LHCN-M2 (cell line): ENCODE results near the gene MATN3. TPM values are rescaled to one million over a fixed set of nuclear protein-coding genes. Genes with fewer than 3 reads are reported as not detected.

ENCODE experiments used
- DNase-seq: peaks from one replicate; pipeline ENCODE4 v3.0.0-alpha.2; 2012; ENCODE audit warnings: low read depth
- total RNA-seq: library from RNA; depleted of rRNA; stranded (reverse); fragments of >200 nt; gene quantifications from 2 replicates; pipeline ENCODE4 v1.2.3, GENCODE V29; 2014

The MATN3 gene
- total RNA-seq, 1 experiment from 2014 or later, result 6.9 TPM

GRCh38 chr2:20001361-20001863 is 11.1 kb downstream of the MATN3 start:
- DNase-seq, result no peak

GRCh38 chr2:19993731-19994130 is 18.7 kb downstream of the MATN3 start:
- DNase-seq, result peak; percentile 15

- no peak for DNase-seq
Measured at GRCh38 chr2:19991895-19992294, 20.6 kb downstream of the MATN3 start.

- DNase-seq, result no peak
Measured at GRCh38 chr2:19990416-19990728, 22.1 kb downstream of the MATN3 start.

- DNase-seq, result peak; percentile 86
Measured at GRCh38 chr2:19989667-19990415, 22.6 kb downstream of the MATN3 start, which contains the start of gene WDR35. Gene WDR35, minus strand, starts transcription at chr2:19990105. Its CDS starts 90 bp downstream, at chr2:19990015.

GRCh38 chr2:19989342-19989666 is 23.2 kb downstream of the MATN3 start:
- no peak for DNase-seq

- no peak for DNase-seq
Measured at GRCh38 chr2:19988600-19988999, 23.9 kb downstream of the MATN3 start.

GRCh38 chr2:19987936-19988335 is 24.5 kb downstream of the MATN3 start:
- DNase-seq, result no peak

GRCh38 chr2:19982268-19982667 is 30.2 kb downstream of the MATN3 start:
- peak; percentile 6 for DNase-seq

GRCh38 chr2:19979932-19980331 is 32.5 kb downstream of the MATN3 start:
- DNase-seq, result no peak

- no peak for DNase-seq
Measured at GRCh38 chr2:19973466-19973865, 39.0 kb downstream of the MATN3 start.

- DNase-seq, result no peak
Measured at GRCh38 chr2:19971691-19972090, 40.8 kb downstream of the MATN3 start.

- no peak for DNase-seq
Measured at GRCh38 chr2:19963386-19963785, 49.1 kb downstream of the MATN3 start.

GRCh38 chr2:19955544-19956422 is 56.7 kb downstream of the MATN3 start:
- peak; percentile 71 for DNase-seq

- peak; percentile 42 for DNase-seq
Measured at GRCh38 chr2:19949071-19949470, 63.4 kb downstream of the MATN3 start.

- DNase-seq, result no peak
Measured at GRCh38 chr2:19947184-19947940, 65.1 kb downstream of the MATN3 start.

GRCh38 chr2:19944205-19944845 is 68.1 kb downstream of the MATN3 start:
- no peak for DNase-seq

- no peak for DNase-seq
Measured at GRCh38 chr2:19943189-19943588, 69.3 kb downstream of the MATN3 start.

GRCh38 chr2:19942199-19942598 is 70.3 kb downstream of the MATN3 start:
- no peak for DNase-seq
